H1 (cell line): ENCODE results near the gene SAMMSON. TPM values are rescaled to one million over a fixed set of nuclear protein-coding genes. Genes with fewer than 3 reads are reported as not detected.

ENCODE experiments used
- CTCF ChIA-PET: fragments of 300-600 bp; sonication (Branson Sonifier 250); formaldehyde crosslinking; loops from one replicate; lab custom pipeline; 2021; ENCODE audit not compliant: partially characterized antibody; lab: Charles Lee
- POLR2A ChIA-PET: fragments of 300-600 bp; sonication (Branson Sonifier 250); formaldehyde crosslinking; loops from one replicate; lab custom pipeline; 2021; ENCODE audit warnings: inconsistent platforms; ENCODE audit not compliant: partially characterized antibody; lab: Charles Lee
- DNase-seq, 2 experiments: peaks; one replicate each; pipeline versions ENCODE4 v3.0.0 to v3.0.0-alpha.2; 2010 to 2022; ENCODE audit warnings: low spot score in 2 of 2, low read depth in 1 of 2, mixed read lengths in 1 of 2
- FAIRE-seq: peaks from 2 replicates; lab custom pipeline; 2011; peaks lifted over from hg19 to GRCh38; lab: Jason Lieb, UNC
- H2AFZ ChIP-seq: 2 replicates; pipeline ENCODE4 v1.8.1; 2012; ENCODE audit warnings: low read length, inconsistent platforms
- H2AK5ac ChIP-seq: 2 replicates; pipeline ENCODE4 v1.6.1; 2013; ENCODE audit warnings: low read depth, low read length
- H2BK120ac ChIP-seq: replicated peaks from 2 replicates; pipeline ENCODE3; 2013; ENCODE audit warnings: low read depth, low read length, inconsistent platforms
- H2BK12ac ChIP-seq: 2 replicates; pipeline ENCODE4 v1.6.1; 2013; ENCODE audit warnings: low read depth, low read length
- H2BK15ac ChIP-seq: 2 replicates; pipeline ENCODE4 v1.6.1; 2013; ENCODE audit warnings: low read length
- H2BK20ac ChIP-seq: 2 replicates; pipeline ENCODE4 v1.6.1; 2013; ENCODE audit warnings: low read length
- H2BK5ac ChIP-seq: 2 replicates; pipeline ENCODE4 v1.6.1; 2013; ENCODE audit warnings: low read depth, low read length
- H3K14ac ChIP-seq: 2 replicates; pipeline ENCODE4 v1.6.1; 2013; ENCODE audit warnings: inconsistent platforms; ENCODE audit not compliant: insufficient read length
- H3K18ac ChIP-seq: 2 replicates; pipeline ENCODE4 v1.6.1; 2013; ENCODE audit warnings: low read length; ENCODE audit errors: extremely low read depth
- H3K23ac ChIP-seq: 2 replicates; pipeline ENCODE4 v1.6.1; 2013; ENCODE audit warnings: inconsistent platforms; ENCODE audit not compliant: insufficient read length
- H3K23me2 ChIP-seq: 2 replicates; pipeline ENCODE4 v1.6.1; 2013; ENCODE audit warnings: low read depth, low read length
- H3K27ac ChIP-seq: 2 replicates; pipeline ENCODE4 v1.6.1; 2011; ENCODE audit warnings: low read depth, low read length, inconsistent platforms
- H3K27me3 ChIP-seq, 4 experiments: replicated peaks in 1 of 4; 1 replicate in 1 of 4; 2 replicates in 3 of 4; pipeline versions ENCODE4 v1.6.1 to v1.8.1; 2011 to 2013; ENCODE audit warnings: low read length in 3 of 4, mild to moderate bottlenecking in 3 of 4, inconsistent platforms in 2 of 4, mixed read lengths in 2 of 4, moderate library complexity in 1 of 4; ENCODE audit not compliant: control insufficient read depth in 3 of 4, insufficient read depth in 3 of 4; ENCODE audit errors: extremely low read depth in 1 of 4
- H3K36me3 ChIP-seq, 4 experiments: 2 replicates each; pipeline versions ENCODE4 v1.6.1 to v1.8.1; 2011 to 2013; ENCODE audit warnings: mild to moderate bottlenecking in 4 of 4, low read length in 3 of 4, moderate library complexity in 2 of 4, control low read depth in 1 of 4, inconsistent platforms in 1 of 4; ENCODE audit not compliant: insufficient read depth in 4 of 4, control insufficient read depth in 2 of 4
- H3K4ac ChIP-seq: replicated peaks from 2 replicates; pipeline ENCODE3; 2013; ENCODE audit warnings: low read length, low read depth, mixed read lengths, inconsistent platforms; ENCODE audit not compliant: insufficient read length
- H3K4me1 ChIP-seq, 4 experiments: replicated peaks in 1 of 4; 1 replicate in 1 of 4; 2 replicates in 3 of 4; pipeline versions ENCODE4 v1.6.1 to v1.8.1; 2011 to 2013; ENCODE audit warnings: low read length in 3 of 4, inconsistent platforms in 2 of 4, mixed read lengths in 1 of 4; ENCODE audit not compliant: insufficient read depth in 4 of 4, control insufficient read depth in 3 of 4
- H3K4me2 ChIP-seq, 2 experiments: 2 replicates each; pipeline versions ENCODE4 v1.6.1 to v1.8.1; 2011 to 2013; ENCODE audit warnings: low read depth in 2 of 2, low read length in 2 of 2, control low read depth in 1 of 2, inconsistent platforms in 1 of 2, mild to moderate bottlenecking in 1 of 2; ENCODE audit not compliant: insufficient read depth in 1 of 2
- H3K4me3 ChIP-seq, 4 experiments: fragments of 200-600, 300-600 bp in 1 of 4; sonication (generic), shearing (Covaris generic), sonication (Bioruptor Twin) in 1 of 4; 2 replicates each; pipeline versions ENCODE4 v1.5.1 to v1.8.1; 2011 to 2016; ENCODE audit warnings: low read length in 4 of 4, low read depth in 3 of 4, control low read depth in 2 of 4, inconsistent platforms in 2 of 4, mild to moderate bottlenecking in 2 of 4, mixed read lengths in 1 of 4, moderate library complexity in 1 of 4; ENCODE audit not compliant: insufficient read depth in 2 of 4; ENCODE audit errors: extremely low read depth in 1 of 4
- H3K56ac ChIP-seq: replicated peaks from 2 replicates; pipeline ENCODE3; 2013; ENCODE audit warnings: low read depth, mild to moderate bottlenecking, mixed read lengths, low read length, inconsistent platforms; ENCODE audit not compliant: insufficient read length
- H3K79me1 ChIP-seq: 2 replicates; pipeline ENCODE4 v1.6.1; 2013; ENCODE audit warnings: low read depth, low read length, control low read depth
- H3K79me2 ChIP-seq, 2 experiments: 2 replicates each; pipeline versions ENCODE4 v1.6.1 to v1.8.1; 2012 to 2013; ENCODE audit warnings: low read length in 2 of 2, mild to moderate bottlenecking in 2 of 2, inconsistent platforms in 1 of 2; ENCODE audit not compliant: insufficient read depth in 2 of 2, control insufficient read depth in 1 of 2
- H3K9ac ChIP-seq, 4 experiments: replicated peaks in 1 of 4; 1 replicate in 1 of 4; 2 replicates in 3 of 4; pipeline versions ENCODE4 v1.6.1 to v1.8.1; 2011 to 2013; ENCODE audit warnings: low read depth in 3 of 4, low read length in 3 of 4, control low read depth in 2 of 4, mild to moderate bottlenecking in 2 of 4, moderate library complexity in 2 of 4, inconsistent platforms in 1 of 4; ENCODE audit errors: extremely low read depth in 1 of 4
- H3K9me3 ChIP-seq, 2 experiments: 2 replicates each; pipeline versions ENCODE4 v1.6.1 to v1.8.1; 2012 to 2013; ENCODE audit warnings: mild to moderate bottlenecking in 2 of 2, moderate library complexity in 2 of 2, control low read depth in 1 of 2, inconsistent platforms in 1 of 2, low read depth in 1 of 2, low read length in 1 of 2, mixed read lengths in 1 of 2; ENCODE audit not compliant: insufficient read depth in 2 of 2
- H4K20me1 ChIP-seq, 2 experiments: replicated peaks in 1 of 2; 2 replicates each; pipeline versions ENCODE3 to v1.8.1; 2011 to 2013; ENCODE audit warnings: inconsistent platforms in 2 of 2, low read length in 2 of 2, mild to moderate bottlenecking in 1 of 2; ENCODE audit not compliant: insufficient read depth in 2 of 2, control insufficient read depth in 1 of 2
- H4K5ac ChIP-seq: 2 replicates; pipeline ENCODE4 v1.6.1; 2013; ENCODE audit warnings: low read length, low read depth, mixed read lengths, inconsistent platforms; ENCODE audit not compliant: insufficient read length
- H4K8ac ChIP-seq: 2 replicates; pipeline ENCODE4 v1.8.0; 2013; ENCODE audit warnings: mild to moderate bottlenecking, moderate library complexity, low read length, inconsistent platforms; ENCODE audit not compliant: insufficient read depth; ENCODE audit errors: extremely low read depth
- H4K91ac ChIP-seq: replicated peaks from 2 replicates; pipeline ENCODE3; 2013; ENCODE audit warnings: low read length, mixed read lengths, inconsistent platforms; ENCODE audit not compliant: insufficient read length
- BRCA1 ChIP-seq: IDR thresholded peaks from 2 replicates; pipeline ENCODE4 v1.6.1; 2012; ENCODE audit warnings: low read depth, low read length, improper control_type of control experiment
- HDAC2 ChIP-seq, 2 experiments: fragments of 300-600 bp in 1 of 2; sonication (generic) in 1 of 2; IDR thresholded peaks; 2 replicates each; pipeline ENCODE4 v1.6.1; 2011 to 2012; ENCODE audit warnings: low read depth in 2 of 2, low read length in 2 of 2, mild to moderate bottlenecking in 2 of 2, moderate library complexity in 2 of 2, borderline replicate concordance in 1 of 2, inconsistent platforms in 1 of 2
- KDM5A ChIP-seq: fragments of 200-600 bp; IDR thresholded peaks from 2 replicates; pipeline ENCODE4 v1.7.1; 2012; ENCODE audit warnings: mild to moderate bottlenecking, low read length, inconsistent platforms, mixed read lengths
- NRF1 ChIP-seq: IDR thresholded peaks from 2 replicates; pipeline ENCODE4 v1.6.1; 2011; ENCODE audit warnings: mild to moderate bottlenecking, low read depth, low read length, improper control_type of control experiment
- WGBS, 2 experiments: shearing (Covaris generic) in 1 of 2; methylation state at CpG; one replicate each; pipeline versions ENCODE4 v1.1.6 to v1.1.7; 2013 to 2015; ENCODE audit warnings: low lambda C conversion rate in 2 of 2, mixed read lengths in 2 of 2, inconsistent platforms in 1 of 2, low coverage in 1 of 2, missing lambda C conversion rate in 1 of 2; ENCODE audit not compliant: insufficient replicate concordance in 2 of 2, insufficient coverage in 1 of 2, insufficient read length in 1 of 2; ENCODE audit errors: extremely low coverage in 1 of 2, missing lambda C conversion rate in 1 of 2; 5-methylcytosine and 5-hydroxymethylcytosine counted together
- polyA plus RNA-seq, 7 experiments: library from polyadenylated mRNA; depleted of rRNA in 3 of 7; stranded (reverse) in 5 of 7; unstranded in 2 of 7; fragments of >200 nt in 5 of 7; fragments of 200-250 nt in 2 of 7; gene quantifications; 1 replicate in 5 of 7; 2 replicates in 1 of 7; 4 replicates in 1 of 7; pipeline versions ENCODE4 v1.2.1 to v1.2.3, GENCODE V29; 2011 to 2013; ENCODE audit warnings: missing spikeins in 2 of 7, mixed read lengths in 2 of 7
- total RNA-seq: library from RNA; stranded (reverse); fragmentation: NEBNext Ultra II Directional; extraction: Animal tissue kit (Norgen Biotek cat#: 25700); gene quantifications from 2 replicates; pipeline ENCODE4 v1.2.1, GENCODE V29; 2021

The SAMMSON gene
- total and polyA plus RNA-seq, 2 of the 8 experiments (the other 6 are each of a cell fraction or from before 2014, with no cell fraction given), result not detected

- Histone ChIP-seq H2BK15ac (no peak overlapping the region), H3K9ac (no peak overlapping the region), H3K4ac (no peak overlapping the region), H3K36me3 (no peaks in the 10 kb centered on the region), H3K56ac (no peak overlapping the region), H4K91ac (no peak overlapping the region), H3K4me1 (no peaks in the 10 kb centered on the region), H2BK20ac (no peak overlapping the region), H3K23ac (no peak overlapping the region), H3K4me2 (no peak overlapping the region), H4K20me1 (no peaks in the 10 kb centered on the region), H4K8ac (no peak overlapping the region), H3K27ac (no peak overlapping the region), H2AK5ac (no peak overlapping the region), H2BK120ac (no peak overlapping the region), H3K9me3 (no peaks in the 10 kb centered on the region), H3K27me3 (no peaks in the 10 kb centered on the region), H2BK12ac (no peak overlapping the region), H4K5ac (no peak overlapping the region), H3K18ac (no peak overlapping the region), H3K14ac (no peak overlapping the region), H3K79me2 (no peaks in the 10 kb centered on the region), H2AFZ (no peak overlapping the region), H2BK5ac (no peak overlapping the region), H3K79me1 (no peaks in the 10 kb centered on the region), H3K23me2 (no peaks in the 10 kb centered on the region), H3K4me3 (no peak overlapping the region)
- TF ChIP-seq KDM5A (no peak), HDAC2 (IDR thresholded peaks at IDR 0.05; ENCODE audit: borderline replicate concordance in 1 of 2, low read depth in 2 of 2, low read length in 2 of 2) (no peak), NRF1 (no peak), BRCA1 (no peak)
- POLR2A ChIA-PET, result no interaction called here
- CTCF ChIA-PET, result interaction anchor here (0.8 to 12.9 kb wide), 10 partner anchors 9 to 297 kb away, joined by 3 to 205 read pairs (median 4); no protein-coding TSS in a partner anchor
- no peak for FAIRE-seq
- no peak for DNase-seq
- 93% methylated on average over 5 of the region's 5 CpGs; no CpG with 5 or more reads in 1 of the 2 experiments for WGBS, 2 experiments
Observed at GRCh38 chr3:70096376-70097066, 97.0 kb downstream of the SAMMSON start.
